Stimulated activated CD8-positive, alpha-beta memory T cell treated with anti-CD3 and anti-CD28 coated beads, Interleukin-12 subunit alpha, Interleukin-12 subunit beta, amount 100 ng/mL, for 24 hours (primary cell): Measurements from ENCODE around the gene PCCB.
"Not testable (repeated sequence)": the region's sequence is repeated elsewhere in the genome, so short reads cannot be mapped to it uniquely, and the experiment has no call there.

ENCODE experiments used
- DNase-seq: peaks from one replicate; pipeline ENCODE4 v3.0.0-alpha.2; 2020; ENCODE audit errors: extremely low read depth

PCCB gene

DNA sequence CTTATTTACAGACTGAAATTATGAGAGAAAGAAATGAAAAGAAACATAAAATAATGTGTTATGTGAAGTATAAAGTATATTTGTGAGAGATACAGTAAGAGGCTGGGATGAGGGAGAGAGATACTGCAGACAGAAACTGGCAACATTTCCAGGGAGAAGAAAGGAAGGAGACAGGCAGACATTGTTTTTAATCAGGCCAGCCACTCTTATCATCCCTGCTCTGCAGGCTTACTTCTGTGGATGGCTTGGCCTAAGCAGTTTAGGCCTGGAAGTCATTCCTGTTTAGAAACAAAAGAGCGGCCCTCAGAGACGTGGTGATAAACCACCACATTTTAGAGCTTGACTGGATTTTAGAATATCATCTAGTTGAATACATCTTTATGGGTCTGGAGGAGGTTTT lies 12.4 kb downstream of the PCCB start:
- DNase-seq = no peak

DNA sequence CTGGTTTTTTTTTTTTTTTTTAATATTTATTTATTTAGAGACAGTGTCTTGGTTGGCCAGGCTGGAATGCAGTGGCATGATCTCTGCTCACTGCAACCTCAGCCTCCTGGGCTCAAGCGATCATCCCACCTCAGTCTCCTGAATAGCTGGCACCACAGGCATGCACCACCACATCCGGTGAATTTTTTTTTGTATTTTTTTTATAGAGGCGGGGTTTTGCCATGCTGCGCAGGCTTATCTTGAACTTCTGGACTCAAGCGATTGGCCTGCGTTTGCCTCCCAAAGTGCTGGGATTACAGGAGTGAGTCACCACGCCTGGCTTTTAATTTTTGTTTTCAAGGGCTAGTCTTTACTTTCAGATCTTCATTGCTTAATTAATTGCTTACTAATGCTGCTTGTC lies 13.1 kb downstream of the PCCB start:
- no peak for DNase-seq

GRCh38 chr3:136266468-136267125 lies 16.5 kb downstream of the PCCB start:
- DNase-seq = not testable (repeated sequence)

DNA sequence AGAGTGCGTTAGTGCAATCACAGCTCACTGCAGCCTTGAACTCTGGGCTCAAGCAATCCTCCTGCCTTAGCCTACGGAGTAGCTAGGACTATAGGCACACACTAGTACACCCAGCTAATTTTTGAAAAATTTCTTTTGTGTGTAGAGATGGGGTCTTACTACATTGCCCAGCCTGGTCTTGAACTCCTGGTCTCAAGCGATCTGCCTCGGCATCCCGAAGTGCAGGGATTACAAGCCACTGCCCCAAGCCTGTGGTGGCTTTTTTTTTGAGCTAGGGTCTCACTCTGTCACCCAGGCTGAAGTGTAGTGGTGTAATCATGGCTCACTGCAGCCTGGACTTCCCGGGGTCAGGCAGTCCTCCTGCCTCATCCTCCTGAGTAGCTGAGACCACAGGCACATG lies 17.1 kb downstream of the PCCB start:
- no peak for DNase-seq

DNA sequence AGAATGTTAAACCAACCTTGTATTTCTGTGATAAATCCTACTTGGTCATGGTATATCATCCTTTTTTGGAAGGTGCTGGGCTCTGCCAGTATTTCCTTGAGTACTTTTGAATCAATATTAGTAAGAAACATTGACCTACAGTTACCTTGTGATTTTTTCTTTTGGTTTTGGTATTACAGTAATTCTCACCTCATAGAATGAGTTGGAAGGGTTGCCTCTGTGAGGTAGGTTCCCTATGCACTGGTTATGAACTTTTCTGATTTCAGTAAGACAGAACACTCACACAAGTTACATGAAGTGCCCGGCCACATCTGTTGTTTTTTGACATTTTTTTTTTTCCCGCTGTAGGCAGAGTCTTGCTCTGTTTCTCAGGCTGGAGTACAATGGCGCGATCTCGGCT lies 20.0 kb downstream of the PCCB start:
- no peak for DNase-seq

- not testable (repeated sequence) for DNase-seq
Observed at GRCh38 chr3:136271626-136272025, 21.5 kb downstream of the PCCB start.

DNA sequence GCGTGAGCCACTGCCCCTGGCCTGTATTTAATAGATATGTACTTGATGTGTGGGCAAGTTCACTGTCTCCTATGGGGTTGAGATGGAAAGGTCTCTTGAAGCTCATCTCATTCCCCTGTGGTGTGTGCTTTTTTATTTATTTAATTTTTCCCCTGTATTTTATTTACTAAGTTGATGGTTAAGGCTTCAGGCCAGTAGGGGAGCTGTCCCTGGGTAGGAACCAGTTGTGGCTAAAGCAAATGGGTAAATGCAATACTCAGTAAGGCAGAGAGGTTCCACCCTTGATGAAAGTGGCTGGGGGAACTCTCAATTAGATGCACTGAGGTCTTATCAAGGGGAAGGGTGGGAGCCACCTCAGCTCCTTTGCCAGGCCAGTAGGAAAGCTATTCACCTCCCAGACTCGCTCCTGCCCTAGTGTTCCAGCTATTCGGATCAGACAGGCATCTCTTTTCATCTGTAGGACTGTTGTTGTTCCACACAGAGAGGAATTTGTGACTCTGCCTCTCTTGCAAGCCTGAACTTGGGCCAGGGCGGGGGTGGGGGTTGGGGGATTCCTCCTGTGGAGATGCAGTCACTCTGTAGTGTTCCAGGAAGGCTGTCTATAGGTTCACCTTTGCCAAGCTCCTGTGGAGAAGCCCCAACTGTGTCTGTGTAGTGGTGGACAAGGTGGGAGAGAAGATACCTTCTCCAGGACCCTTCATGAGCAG lies 26.1 kb downstream of the PCCB start:
- no peak for DNase-seq

DNA sequence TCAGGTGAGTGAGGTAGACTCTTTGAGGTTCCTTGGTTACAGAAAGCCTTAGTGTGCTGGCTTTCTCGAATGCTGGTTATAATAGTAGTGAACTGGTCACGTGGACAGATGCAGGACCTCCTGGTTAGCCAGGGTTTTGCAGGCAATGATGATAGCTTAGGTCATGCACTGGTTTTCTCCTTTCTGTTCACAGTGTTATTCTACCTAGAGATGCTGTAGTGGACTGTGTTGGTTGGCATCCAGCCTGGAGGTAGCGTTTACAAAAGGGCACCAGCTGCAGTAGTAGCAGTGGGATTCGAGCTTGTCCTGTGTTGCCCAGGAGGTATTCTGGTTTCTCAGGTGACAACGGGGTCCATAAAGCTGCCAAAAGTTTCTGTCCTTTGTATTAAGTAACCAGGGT lies 27.0 kb downstream of the PCCB start:
- no peak for DNase-seq

GRCh38 chr3:136277634-136278033 lies 27.5 kb downstream of the PCCB start:
- no peak for DNase-seq

DNA sequence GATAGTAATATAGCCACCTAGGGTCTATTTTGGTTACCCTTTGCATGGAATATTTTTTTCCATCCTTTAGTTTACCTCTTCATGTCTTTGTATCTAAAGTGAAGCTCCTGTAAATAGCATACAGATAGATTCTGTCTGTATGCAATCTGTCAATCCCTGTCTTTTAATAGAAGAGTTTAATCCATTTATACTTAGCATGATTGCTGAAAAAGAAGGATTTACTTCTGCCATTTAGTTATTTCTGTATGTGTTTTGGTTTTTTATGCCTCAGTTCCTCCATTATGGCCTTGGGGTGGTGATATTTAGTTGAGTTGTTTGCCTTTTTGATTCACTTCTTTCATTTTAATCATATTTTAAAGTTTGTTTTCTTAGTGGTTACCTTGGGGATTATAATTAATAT lies 29.0 kb downstream of the PCCB start:
- DNase-seq = no peak

DNA sequence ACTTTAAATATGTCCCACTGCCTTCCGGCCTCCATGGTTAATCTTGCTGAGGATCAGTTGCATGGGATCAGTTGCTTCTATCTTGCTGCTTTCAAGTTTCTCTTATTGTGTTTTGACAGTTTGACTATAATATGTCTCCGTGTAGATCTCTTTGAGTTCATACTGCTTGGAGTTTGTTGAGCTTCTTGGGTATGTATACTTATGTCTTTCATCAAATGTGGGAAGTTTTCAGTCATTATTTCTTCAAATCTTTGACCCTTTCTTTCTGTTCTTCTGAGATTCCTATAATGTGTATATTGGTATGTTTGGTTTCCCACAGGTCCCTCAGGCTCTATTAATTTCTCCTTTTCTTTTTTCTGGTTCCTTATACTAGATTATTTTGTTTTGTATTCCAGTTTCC lies 30.8 kb downstream of the PCCB start:
- DNase-seq = no peak

GRCh38 chr3:136281966-136282520 lies 31.9 kb downstream of the PCCB start:
- no peak for DNase-seq

- DNase-seq = no peak
Observed at GRCh38 chr3:136283627-136284026, 33.5 kb downstream of the PCCB start.

DNA sequence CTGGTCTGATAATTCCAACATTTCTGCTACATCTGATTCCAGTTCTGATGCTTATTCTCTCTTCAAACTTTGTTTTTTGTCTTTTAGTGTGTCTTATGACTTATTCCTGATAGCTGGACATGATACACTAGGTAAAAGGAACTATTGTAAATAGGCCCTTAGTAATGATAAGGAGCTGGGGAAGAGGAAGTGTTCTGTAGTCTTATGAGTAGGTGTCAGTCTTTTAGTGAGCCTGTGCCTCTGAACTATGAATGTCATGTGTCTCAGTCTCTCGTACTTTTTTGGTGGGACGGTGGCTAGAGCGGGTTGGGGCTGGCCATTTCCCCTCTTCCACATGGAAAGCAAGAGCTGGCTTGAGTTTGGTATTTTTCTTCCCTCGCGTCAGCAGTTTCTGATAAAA lies 41.2 kb downstream of the PCCB start:
- no peak for DNase-seq

DNA sequence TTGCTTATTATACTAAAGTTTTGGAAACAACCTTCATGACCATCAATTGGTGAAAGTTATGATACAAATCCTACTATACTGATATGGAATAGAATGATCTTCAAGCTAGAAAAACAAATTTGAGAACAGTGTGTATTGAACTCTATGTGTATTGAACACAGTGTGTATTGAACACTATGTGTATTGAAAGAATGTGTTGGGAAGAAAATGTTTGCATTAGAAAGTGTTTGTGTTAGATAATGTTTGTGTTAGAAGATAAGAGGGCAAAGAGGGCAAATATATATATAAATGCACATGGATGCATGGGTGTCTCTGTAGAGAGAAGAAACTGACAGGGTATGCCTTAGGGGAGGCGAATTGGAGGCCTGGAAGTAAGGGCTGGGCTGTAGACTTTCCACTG lies 42.4 kb downstream of the PCCB start:
- DNase-seq = no peak

DNA sequence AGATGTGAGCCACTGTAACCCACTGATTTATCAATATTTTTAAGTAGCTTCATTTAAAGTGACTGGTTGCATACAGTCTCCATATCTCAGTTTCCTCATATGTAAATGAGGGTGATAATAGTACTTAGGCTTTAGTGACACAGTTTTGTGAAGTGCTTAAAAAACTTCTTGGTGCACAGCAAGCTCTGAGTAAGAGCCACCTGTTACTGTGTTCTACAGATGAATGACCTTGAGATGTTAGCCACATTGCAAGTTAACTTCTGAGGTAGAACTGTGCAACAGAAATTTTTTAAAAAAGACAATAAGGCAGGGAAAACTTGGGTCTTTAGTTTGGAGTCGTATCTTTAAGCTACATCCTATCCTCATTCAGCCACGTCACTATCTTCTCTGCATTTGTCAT lies 43.1 kb downstream of the PCCB start:
- DNase-seq = no peak

GRCh38 chr3:136294176-136294575 lies 44.0 kb downstream of the PCCB start:
- no peak for DNase-seq

DNA sequence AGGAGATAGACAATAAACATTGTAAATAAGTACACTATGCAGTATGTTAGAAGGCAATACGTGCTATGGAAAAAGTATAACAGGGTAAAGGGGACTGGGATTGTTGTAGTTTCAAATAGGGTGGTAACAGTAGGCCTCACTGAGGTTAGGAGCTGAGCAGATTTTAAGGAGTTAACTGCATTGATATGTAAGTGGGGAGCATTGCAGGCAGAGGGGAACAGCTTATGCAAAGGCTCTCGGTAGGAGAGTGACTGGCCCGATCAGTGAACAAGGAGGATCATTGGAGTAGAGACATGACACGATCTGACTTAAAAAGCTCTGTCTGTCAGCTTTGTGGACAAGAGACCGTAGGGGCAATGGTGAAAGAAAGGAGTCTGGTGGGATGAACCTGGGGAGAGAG lies 46.8 kb downstream of the PCCB start:
- DNase-seq = no peak

DNA sequence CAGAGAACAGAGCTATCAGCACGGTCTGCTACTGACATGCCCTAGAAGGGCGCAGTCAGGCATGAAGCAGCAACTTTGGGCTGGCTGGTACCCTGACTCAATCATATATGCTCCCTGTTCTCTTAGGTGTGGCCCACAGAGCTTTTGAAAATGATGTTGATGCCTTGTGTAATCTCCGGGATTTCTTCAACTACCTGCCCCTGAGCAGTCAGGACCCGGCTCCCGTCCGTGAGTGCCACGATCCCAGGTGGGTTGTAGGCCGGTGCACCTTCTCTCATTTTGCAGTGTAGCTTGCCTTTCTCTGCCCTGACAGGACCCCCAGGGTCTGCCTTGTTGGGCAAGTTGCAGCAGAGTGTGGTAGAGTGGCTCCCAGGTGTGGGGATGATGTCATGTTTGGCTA lies 47.7 kb downstream of the PCCB start:
- DNase-seq = no peak

DNA sequence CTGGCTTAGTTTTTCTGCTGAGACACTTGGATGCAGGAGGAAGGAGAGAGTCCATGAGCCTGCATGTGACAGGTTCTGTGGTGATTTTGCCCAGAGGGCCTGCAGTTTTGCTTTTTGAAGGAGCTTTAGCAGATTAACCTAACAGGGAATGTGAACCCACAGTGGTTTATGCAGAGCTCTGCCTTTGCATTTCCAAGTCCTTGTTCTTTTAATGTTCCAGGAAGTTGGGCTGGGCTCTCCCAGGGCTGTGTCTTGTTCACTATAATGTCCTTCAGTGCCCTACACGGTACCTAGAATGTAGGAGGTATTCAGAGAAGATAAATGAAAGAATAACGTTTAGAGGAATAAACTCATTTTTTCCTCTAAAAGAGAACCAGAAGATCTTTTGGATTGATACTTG lies 50.3 kb downstream of the PCCB start:
- DNase-seq = no peak

- DNase-seq = no peak
Observed at GRCh38 chr3:136305879-136306278, 55.7 kb downstream of the PCCB start.

GRCh38 chr3:136311261-136311660 lies 61.1 kb downstream of the PCCB start:
- no peak for DNase-seq

GRCh38 chr3:136311968-136312367 lies 61.8 kb downstream of the PCCB start:
- DNase-seq = no peak

DNA sequence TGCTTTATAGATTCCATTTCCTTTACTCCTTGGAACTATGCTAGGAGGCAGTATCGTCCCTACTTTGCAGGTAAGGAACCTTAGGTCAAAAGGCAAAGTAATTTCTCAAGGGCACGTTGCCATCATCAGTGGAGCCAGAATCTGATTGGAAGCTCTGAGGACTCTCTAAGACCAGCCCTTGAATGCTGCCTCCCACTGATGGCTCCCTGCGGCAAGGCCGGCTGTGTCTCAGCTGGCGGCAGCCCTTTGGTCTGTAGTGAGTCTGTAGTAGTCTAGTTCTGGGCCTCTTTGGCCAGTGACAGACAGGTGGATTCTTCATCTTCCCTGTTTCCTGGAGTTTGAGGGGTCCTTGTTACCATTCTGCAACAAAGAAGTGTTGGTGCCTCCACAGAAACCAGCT lies 76.2 kb downstream of the PCCB start:
- DNase-seq = no peak
